Measurements from ENCODE around the gene PLAAT1. TPM values are rescaled to one million over a fixed set of nuclear protein-coding genes. Genes with fewer than 3 reads are reported as not detected.

The PLAAT1 gene
- total RNA-seq, 1 experiment from 2014 or later = 1.0 TPM

DNA sequence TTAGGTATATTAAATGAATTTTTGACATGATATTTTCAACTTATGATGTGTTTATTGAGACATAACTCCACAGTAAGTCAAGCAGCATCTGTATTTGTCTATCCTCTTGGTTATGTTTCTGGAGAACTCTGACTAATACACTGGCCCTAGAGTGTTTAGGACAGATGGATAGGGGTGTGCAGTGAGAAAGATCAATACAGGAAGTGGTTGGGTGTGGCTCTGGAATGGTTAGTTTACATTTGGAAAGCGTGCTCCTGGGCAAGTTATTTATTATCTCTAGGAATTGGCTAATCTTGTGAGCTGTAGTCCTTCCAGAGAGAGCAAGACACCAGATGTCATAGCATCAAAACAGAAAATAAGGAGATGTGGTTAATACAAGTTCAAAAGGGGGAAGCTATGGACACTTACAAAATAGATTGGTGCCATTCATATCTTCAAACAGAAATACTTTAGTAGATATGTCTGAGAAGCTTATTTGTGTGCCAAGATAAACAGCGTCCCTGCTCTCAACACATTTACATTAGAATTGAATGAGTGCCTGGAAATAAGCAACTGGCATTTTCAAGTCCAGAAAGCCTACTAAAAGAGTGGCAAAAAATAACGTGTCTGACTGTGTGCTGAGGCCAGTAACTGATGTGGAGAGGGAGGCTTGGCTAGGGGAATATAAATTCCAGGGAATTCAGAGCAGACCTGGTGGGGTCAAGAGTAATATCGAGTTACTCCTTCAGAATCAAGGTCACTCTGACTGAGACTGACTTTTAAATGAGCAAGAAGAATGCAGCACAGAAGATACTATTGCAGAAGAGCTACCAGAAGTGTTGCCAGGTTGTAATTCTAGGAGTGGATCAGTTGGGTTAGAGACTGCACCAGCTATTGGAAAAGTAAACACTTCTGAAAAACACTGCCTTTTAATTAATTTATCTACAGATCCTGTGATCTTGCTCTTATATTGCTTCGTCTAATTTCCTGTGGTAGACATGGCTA, 33.4 kb upstream of the PLAAT1 start:
- H3K4me3 Mint-ChIP-seq (ENCODE audit: unreplicated experiment) = no peak overlapping the region

GRCh38 chr3:193210618-193211017, 30.4 kb upstream of the PLAAT1 start:
- intact Hi-C loops (cut with micrococcal nuclease) = no loop called here
- Mint-ChIP-seq H3K27me3 (ENCODE audit: insufficient read depth, unreplicated experiment) (peaks cover 30% of the 10 kb centered on the region), H3K27ac (ENCODE audit: low read depth, unreplicated experiment) (no peak overlapping the region), H3K36me3 (ENCODE audit: insufficient read depth, unreplicated experiment) (no peaks in the 10 kb centered on the region), H3K4me3 (ENCODE audit: unreplicated experiment) (no peak overlapping the region), H3K9me3 (ENCODE audit: unreplicated experiment) (no peaks in the 10 kb centered on the region), H3K4me1 (ENCODE audit: insufficient read depth, unreplicated experiment) (peaks cover 10% of the 10 kb centered on the region)
- ChIA-PET CTCF (interaction anchor here (0.7 kb wide), 1 partner anchor 456 kb away, joined by 3 read pairs; no protein-coding TSS in a partner anchor), POLR2A (no interaction called here)
- no peak for TF ChIP-seq CTCF (IDR thresholded peaks at IDR 0.05; ENCODE audit: unreplicated experiment)
- DNase-seq (ENCODE audit: unreplicated experiment) = no peak
- BruUV-seq (replicated peaks) = no TSS peak

More for the DNA sequence above, 33.4 kb upstream of the PLAAT1 start:
- Mint-ChIP-seq H3K27ac (ENCODE audit: low read depth, unreplicated experiment) (no peak overlapping the region), H3K36me3 (ENCODE audit: insufficient read depth, unreplicated experiment) (no peaks in the 10 kb centered on the region), H3K27me3 (ENCODE audit: insufficient read depth, unreplicated experiment) (peaks cover 3% of the 10 kb centered on the region), H3K9me3 (ENCODE audit: unreplicated experiment) (no peaks in the 10 kb centered on the region), H3K4me1 (ENCODE audit: insufficient read depth, unreplicated experiment) (peaks cover 10% of the 10 kb centered on the region)
- intact Hi-C loops (cut with micrococcal nuclease) = no loop called here
- DNase-seq (ENCODE audit: unreplicated experiment) = no peak
- no TSS peak for BruUV-seq (replicated peaks)
- ChIA-PET POLR2A (no interaction called here), CTCF (interaction anchor here (0.6 to 1.0 kb wide), 2 partner anchors 14 to 42 kb away, joined by 3 to 4 read pairs; no protein-coding TSS in a partner anchor)
- TF ChIP-seq CTCF (IDR thresholded peaks at IDR 0.05; ENCODE audit: unreplicated experiment) = no peak

- DNase-seq (ENCODE audit: unreplicated experiment) = no peak
- no peak for TF ChIP-seq CTCF (IDR thresholded peaks at IDR 0.05; ENCODE audit: unreplicated experiment)
- ChIA-PET CTCF (interaction anchor here (0.7 kb wide), 1 partner anchor 456 kb away, joined by 3 read pairs; no protein-coding TSS in a partner anchor), POLR2A (interaction anchor here (1.0 kb wide), 1 partner anchor 253 kb away, joined by 4 read pairs; no protein-coding TSS in a partner anchor)
- no peaks in the 10 kb centered on the region for H3K9me3 Mint-ChIP-seq (ENCODE audit: unreplicated experiment)
- H3K4me3 Mint-ChIP-seq (ENCODE audit: unreplicated experiment) = no peak overlapping the region
- no peaks in the 10 kb centered on the region for H3K36me3 Mint-ChIP-seq (ENCODE audit: insufficient read depth, unreplicated experiment)
- intact Hi-C loops (cut with micrococcal nuclease) = no loop called here
- peaks cover 30% of the 10 kb centered on the region for H3K27me3 Mint-ChIP-seq (ENCODE audit: insufficient read depth, unreplicated experiment)
- BruUV-seq (replicated peaks) = no TSS peak
- H3K4me1 Mint-ChIP-seq (ENCODE audit: insufficient read depth, unreplicated experiment) = peaks cover 10% of the 10 kb centered on the region
- no peak overlapping the region for H3K27ac Mint-ChIP-seq (ENCODE audit: low read depth, unreplicated experiment)
These were observed 29.8 kb upstream of the PLAAT1 start for GRCh38 chr3:193211173-193211572.

- intact Hi-C loops (cut with micrococcal nuclease) = no loop called here
- no peaks in the 10 kb centered on the region for H3K9me3 Mint-ChIP-seq (ENCODE audit: unreplicated experiment)
- POLR2A ChIA-PET = interaction anchor here (1.0 kb wide), 1 partner anchor 252 kb away, joined by 4 read pairs; no protein-coding TSS in a partner anchor
These were observed 29.0 kb upstream of the PLAAT1 start for GRCh38 chr3:193211984-193212383.

More at GRCh38 chr3:193211984-193212383, 29.0 kb upstream of the PLAAT1 start:
- BruUV-seq (replicated peaks) = no TSS peak
- H3K36me3 Mint-ChIP-seq (ENCODE audit: insufficient read depth, unreplicated experiment) = no peaks in the 10 kb centered on the region
- CTCF ChIA-PET = no interaction called here
- H3K27ac Mint-ChIP-seq (ENCODE audit: low read depth, unreplicated experiment) = no peak overlapping the region
- peaks cover 10% of the 10 kb centered on the region for H3K4me1 Mint-ChIP-seq (ENCODE audit: insufficient read depth, unreplicated experiment)
- H3K4me3 Mint-ChIP-seq (ENCODE audit: unreplicated experiment) = no peak overlapping the region
- DNase-seq (ENCODE audit: unreplicated experiment) = no peak
- H3K27me3 Mint-ChIP-seq (ENCODE audit: insufficient read depth, unreplicated experiment) = peaks cover 30% of the 10 kb centered on the region
- no peak for TF ChIP-seq CTCF (IDR thresholded peaks at IDR 0.05; ENCODE audit: unreplicated experiment)

All from MCF 10A (cell line).